GM21447 (cell line): ENCODE results near the gene B3GALT6.

Experiments
- ATAC-seq: cut with Tn5 transposase; IDR thresholded peaks from one replicate; pipeline ENCODE4 v1.9.1; 2021; ENCODE audit not compliant: unreplicated experiment

The B3GALT6 gene

DNA sequence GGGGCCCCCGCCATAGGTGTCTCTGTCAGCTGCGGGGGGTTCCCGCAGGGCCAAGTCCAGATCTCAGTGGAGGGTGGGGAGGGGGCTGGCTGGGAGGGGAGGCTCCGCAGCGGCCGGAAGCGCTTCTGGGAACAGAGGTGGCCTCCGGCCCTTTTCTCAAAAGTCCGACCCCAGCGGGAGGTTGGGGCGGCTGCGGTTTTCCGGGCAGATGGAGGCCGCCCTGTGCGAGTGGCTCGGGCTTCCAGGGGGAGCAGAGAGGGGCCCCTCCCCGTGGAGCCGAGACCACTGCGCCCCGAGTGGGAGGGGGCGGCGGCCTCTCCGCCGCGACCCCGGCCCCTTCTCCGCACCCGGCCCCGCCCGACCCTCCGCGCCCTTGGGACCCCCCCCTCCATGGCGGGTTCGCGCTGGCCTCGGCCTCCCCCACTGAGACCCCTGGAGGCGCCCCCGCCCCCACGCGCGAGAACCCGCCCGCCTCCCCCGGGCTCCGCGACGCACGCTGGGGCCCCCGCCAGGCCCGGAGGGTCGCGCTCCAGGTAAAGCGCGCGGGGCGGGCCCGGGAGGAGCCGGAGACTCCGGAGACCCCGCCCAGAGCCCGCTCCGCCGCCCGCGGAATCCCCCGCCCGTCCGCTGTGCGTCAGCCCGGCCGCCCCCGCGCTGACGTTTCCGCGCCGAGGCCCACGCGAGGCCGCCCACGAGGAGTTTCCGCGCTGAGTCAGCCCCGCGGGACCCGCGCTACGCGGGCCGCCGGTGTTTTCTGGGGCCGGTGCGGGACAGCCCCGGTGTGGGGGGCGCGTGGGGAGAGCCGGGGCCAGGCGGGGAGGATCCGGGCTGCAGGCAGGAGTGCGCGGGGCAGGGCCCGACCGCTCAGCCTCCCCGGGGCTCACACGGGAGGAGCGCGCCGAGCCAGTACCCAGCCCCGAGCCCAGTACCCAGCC lies 30.9 kb upstream of the B3GALT6 start:
- ATAC-seq = no peak

DNA sequence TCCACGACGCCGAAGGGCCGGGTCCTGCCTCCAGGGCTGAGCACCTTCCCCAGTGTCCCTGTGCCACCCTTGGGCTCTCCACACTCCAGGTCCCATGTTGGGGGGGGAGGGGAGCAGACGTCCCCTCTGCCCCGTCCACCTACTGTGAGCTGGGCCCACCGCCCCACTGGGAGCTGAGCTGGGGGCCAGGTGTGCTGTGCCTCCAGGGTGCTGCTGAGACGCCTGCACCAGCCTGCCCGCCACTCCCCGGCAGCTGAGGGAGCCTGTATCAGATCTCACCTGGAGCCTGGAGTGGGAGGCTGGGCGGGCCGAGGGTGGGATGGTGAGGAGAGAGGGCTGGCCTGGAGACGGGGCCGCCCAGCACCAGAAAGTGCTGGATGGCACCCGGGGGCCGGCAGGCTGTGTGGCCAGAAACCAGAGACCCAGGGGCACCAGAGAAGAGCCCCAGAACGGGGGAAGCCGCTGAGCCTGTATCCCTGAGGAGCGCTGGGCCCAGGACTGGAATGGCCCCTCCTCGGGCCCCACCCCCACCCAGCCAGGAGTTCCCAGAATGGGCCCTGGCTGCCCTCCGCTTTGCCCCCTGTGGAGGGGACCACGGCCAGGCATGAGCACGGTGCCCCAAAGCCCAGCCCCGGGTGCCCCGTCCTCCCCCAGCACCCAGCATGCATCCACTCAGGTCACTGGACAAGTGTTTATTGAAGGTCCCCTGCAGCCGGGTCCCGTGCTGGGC lies 29.0 kb upstream of the B3GALT6 start:
- ATAC-seq = no peak

DNA sequence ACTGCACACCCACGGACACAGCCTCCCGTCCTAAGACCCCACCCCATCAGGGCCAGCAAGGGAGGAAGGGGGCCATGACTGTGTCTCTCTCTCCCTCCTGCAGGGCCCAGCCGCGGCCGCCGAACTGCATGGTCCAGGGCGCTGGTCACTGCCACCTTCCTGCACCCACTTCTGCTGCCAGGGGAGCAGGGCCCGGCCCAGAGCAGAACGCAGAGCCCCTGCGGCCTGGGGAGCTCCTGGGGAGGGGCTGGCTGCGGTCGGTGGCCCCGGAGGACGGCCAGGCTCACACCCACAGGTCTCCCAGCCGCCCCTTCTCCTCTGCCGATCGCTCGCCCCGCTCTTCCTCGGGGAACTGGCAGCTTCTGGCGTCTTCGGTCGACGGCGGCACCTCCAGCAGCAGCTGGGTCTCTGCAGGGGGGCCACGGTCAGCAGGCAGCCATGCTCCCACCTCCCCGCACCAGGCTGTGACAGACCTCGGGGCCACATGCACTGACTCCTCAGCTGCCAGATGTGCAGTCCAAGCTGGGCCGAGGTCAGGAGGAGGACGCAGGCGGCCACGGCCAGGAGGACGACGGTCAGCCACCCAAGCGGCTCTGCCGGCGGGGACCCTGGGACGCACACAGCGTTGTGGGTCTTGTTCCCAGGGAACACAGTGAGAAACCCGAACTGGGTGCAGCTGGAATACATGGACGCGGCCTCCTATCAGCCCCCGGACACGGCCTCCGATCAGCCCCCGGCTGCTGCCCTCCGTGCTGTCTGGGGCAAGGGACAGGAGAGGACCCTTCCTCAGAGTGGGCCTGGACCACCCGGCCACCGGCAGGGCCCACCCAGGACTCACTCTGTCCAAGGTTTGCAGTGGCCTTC lies 28.2 kb upstream of the B3GALT6 start:
- no peak for ATAC-seq

DNA sequence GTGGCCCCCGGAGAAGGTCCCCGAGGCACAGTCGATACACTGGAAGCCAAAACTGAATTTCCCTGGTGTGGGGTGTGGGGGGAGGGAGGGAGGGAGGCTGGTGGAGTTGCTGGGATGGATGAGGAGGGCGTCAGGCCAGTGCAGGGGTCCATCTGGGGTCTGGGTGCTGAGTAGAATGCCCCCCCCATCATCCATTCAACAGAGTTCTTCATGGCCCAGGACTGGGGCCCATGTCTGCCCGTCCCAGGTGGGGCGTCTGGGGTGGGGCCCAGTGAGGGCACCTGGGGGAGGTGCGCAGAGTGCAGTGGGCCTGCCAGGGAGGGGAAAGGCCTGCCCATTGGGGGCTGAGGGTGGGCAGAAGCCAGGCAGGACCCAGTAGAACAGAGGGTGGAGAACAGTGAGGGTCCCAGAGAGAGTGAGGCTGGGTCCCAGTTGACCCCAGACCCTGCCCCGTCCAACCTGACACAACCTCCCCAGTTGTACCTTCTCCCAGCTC lies 27.6 kb upstream of the B3GALT6 start:
- ATAC-seq = no peak

DNA sequence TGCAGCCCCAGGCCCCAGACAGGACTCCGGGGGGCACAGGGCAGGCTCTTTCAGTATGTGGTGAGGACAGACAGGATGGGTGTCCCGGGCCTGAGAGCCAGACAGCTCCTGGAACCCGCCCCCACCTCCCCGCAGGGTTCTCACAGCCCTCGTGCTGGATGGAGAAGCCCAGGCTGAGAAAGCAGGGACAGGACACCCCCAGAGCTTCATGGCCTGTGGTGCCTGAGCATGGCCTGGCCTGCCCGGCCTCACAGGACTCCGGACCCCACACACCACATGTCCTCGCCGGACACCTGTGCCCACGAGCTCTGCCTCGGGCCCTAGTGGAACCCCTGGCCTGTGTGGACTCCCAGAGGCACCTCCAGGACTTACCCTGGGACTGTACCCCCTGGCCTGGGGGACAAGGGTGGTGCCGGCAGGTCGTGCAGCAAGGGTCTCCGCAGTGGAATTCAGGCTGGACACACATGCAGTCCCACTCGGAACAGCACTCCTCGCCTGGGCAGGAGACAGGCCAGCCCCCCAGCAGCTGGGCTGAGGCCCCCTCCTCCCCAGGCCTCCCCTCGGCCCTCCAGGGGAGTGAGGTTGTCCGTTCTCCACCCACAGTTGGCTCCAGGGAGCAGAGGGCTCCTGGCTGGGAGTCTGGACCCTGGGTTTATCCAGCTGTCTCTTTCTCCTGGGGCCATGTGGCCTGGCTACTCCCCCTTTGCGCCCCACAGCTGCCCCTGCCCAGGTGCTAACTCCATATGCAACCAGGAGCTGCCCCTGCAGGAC lies 26.9 kb upstream of the B3GALT6 start:
- ATAC-seq = no peak

DNA sequence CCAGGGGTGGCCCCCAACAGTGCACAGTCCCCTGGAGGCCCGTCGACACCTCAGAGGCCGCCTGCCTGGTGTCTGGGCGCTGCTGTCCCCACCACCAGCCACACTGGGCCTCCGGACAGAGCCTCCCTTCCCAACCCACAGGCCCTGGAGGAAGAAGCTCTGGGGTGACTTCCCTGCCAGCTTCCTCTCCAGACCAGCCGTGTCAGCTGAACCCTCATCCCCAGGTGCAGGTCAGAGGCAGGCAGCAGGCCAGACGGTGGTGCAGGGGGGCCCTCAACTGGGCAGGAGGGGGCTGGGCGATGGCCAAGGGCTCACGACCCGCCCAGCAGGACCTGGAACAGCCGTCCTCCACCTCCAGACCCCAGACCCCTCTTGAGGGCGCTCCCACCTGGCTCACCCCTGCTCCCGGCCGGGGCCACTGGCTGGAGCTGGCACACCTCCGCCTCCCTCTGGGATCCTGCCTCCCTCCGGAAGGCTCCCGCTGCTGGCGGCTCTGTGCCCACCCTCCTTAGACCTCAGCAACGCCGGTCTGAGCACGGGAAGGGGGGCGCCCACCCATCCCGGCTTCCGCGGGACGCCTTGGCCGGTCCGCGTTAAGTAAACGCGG lies 26.2 kb upstream of the B3GALT6 start:
- no peak for ATAC-seq

DNA sequence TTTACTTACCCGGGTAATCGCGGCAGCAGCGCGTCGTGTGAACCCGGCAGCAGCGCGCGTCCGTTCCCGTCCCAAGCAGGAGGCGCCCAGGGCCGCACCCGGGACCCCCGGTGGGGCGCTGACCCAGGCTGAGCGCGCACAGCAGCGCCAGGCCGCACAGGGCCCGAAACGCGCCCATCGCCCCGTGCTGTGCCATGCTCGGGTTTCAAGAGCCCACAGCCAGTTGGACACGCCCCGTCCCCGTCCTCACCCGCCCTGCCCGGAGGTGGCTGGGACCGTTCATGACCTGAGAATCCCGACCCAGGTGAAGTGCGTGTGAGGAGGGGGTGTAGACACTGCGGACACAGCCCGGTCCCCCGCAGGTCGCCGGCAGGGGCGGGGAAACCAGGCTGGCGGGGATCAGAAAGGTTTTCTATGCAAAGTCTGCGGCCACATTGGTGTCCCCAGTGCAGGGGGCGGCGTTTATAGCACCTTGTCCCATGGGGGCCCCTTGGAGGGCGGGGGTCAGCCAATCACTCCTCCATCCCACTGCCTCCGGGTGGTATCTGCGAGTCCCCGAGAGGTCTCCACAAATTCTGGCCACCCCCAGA lies 25.6 kb upstream of the B3GALT6 start, which contains the start of gene TNFRSF18:
TNFRSF18 (minus strand) TSS at position 217 of the 590 bp plus-strand sequence; CDS start at position 196, 21 bp downstream.
- no peak for ATAC-seq

DNA sequence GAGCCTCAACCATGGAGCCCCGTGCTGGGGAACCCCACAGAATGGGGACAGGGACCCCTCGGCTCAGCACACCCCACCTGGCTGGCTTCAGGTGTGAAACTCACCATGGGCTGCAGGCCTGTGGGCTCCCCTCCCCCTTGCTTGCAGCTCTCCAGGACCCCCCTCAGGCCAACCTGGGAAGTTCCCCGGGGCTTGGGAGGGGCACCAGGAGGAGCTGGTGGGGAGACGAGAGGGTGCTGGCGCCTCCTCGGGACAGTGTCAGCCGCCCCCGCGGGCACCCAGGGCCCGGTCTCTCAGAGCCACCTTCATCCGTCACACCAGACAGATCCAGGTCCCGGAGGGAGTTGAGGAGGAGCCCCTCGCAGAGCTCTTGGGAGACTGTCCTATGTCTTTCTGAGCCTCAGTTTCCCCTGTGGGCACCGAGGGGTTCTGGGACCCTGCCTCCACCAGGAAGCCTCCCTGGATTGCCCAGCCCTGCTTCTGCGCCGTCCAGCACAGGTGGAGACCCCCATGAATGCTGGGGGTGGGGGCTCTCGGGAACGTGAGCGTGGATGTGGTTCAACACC lies 25.0 kb upstream of the B3GALT6 start:
- no peak for ATAC-seq

DNA sequence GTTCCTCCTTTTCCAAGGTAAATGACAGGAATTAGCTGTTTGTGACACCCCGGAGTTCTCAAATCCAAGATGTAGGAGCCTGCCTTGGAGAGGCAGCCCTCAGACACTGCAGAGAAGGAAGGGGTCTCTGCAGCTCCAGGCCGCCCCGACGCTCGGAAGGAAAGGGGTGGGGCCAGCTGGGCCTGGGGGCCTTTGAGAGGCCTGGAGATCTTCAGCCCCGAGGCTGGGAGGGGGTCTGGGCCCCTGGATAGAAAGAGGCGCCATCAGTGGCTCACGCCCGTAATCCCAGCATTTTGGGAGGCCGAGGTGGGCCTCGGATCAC lies 24.5 kb upstream of the B3GALT6 start:
- no peak for ATAC-seq

DNA sequence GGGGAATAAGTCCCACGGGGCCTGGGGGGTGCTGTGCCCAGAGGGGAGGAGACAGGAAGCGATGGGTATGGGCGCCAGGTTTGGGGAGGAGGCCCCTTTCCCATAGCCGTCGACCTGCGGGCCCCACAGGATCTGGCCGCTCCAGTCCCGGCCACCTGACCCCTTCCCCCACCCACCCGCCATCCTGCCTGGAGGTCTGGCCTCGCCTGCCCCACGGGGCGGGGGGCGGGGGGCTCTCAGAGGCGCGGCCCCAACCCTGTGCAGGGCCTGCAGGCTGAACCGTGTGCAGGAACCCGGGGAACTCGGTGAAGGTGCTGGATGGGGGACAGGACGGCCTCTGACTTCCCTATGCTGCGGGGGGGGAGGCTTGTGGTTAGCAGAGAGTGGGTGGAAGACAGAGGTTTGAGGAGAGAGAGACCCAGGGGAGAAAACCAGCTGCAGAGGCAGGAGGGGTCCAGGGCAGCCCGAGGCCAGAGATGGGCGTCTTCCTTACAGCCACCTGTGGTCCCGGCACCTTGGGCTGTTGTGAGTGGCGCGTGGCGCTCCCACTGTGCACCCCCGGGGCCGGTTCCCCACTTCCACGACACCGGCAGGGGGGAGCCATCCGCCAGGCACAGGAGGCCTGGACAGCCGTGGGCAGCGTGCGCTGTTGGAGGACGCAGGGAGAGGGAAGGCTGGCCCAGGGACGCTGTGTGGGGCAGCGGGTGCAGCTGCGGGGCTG lies 23.2 kb upstream of the B3GALT6 start:
- ATAC-seq = no peak

DNA sequence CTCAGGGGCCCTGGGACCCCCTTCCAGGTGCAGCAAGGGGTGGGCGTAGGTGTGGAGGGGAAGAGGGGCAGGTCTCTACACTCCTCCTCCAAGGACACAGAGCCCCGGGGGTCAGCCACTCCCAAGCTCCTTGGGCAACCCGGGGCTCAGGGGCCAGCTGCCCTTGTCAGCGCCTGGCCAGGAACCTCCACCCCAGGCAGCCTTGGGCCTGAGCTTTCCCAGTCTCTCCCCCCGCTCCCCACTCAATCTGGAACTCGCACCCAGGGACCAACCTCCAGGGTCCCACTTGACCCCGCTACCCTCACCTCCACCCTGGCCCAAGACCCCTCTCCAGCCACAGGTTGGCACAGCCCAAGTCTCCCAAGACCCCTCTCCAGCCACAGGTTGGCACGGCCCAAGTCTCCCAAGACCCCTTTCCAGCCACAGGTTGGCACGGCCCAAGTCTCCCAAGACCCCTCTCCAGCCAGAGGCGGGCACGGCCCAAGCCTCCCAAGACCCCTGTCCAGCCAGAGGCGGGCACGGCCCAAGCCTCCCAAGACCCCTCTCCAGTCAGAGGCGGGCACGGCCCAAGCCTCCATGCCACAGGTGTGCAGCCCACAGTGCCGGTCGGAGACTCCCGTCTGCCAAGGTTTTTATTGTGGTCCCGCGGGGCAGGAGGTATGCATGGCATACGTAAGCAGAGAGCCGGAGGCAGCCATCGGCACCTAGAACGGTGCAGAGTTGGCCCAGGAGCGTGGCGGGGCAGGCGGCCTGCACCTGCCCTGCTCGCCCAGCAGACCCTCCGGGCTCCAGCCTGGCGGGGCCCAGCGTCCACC lies 21.1 kb upstream of the B3GALT6 start:
- ATAC-seq = no peak

DNA sequence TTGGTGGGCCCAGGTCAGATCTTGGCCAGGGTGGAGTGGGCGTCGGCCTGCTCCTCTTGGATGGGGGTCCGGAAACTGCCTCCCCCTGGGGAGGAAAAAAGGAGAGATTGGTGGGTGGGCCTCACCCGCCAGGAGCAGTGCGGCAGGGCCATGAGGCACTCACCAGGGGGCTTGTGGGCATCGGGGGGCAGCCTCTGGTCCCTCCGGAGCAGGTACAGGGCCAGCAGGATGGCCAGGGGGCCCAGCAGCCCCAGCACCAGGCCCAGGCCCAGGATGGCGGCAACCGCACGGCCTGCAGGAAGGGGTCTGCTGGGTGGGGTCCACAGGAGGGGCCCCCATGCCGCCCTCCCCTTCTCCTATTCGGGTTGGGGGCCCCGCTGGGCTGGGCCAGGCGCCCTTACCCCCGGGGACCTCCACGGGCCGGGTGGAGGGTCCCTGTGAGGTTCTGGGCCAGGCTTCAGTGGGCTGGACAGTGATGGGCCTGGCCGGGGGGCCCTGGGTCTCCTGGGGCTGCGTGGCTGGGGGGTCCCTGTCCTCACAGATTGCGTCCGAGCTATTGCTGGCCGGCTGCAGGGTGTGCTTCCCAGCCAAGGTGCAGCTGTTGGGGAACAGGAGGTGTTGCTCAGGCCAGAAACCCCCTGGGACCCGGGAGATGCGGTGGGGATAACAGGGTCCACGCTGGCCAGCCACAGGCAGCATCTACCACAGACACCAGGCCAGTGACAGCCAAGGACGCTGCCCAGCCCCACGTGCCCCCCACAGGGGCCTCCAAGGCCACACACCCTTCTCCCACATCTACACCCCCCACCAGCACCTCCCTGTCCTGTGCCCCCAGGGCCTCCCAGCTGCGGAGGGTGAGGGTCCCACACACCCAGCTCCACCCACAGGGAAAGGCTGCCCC lies 20.2 kb upstream of the B3GALT6 start:
- ATAC-seq = no peak

DNA sequence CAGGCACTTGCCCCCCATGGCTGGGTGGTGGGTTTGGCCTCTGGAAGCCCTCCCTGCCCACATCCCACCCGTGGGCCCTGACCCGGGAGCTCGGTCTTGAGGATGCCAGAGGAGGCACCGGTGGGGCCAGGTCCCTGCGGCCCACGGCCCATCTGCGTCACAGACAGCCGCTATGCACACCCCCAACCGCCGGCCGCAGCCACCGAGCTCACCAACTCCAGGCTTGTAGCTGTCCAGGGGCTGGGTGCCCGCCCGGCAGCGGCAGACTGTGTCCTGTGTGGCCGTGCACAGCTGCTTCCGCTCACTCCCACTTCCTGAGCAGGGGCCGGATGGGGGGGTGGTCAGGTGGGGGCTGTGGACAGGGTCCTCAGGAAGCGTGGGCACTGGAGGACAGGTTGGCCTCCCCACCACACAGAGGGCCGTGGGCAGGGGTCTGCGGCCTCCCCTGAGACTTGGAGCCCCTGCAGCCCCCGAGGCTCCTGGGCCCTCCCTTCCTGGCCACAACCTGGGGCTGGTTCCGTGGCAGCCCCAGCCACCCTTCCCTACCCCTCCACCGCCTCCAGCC lies 19.2 kb upstream of the B3GALT6 start:
- ATAC-seq = no peak

DNA sequence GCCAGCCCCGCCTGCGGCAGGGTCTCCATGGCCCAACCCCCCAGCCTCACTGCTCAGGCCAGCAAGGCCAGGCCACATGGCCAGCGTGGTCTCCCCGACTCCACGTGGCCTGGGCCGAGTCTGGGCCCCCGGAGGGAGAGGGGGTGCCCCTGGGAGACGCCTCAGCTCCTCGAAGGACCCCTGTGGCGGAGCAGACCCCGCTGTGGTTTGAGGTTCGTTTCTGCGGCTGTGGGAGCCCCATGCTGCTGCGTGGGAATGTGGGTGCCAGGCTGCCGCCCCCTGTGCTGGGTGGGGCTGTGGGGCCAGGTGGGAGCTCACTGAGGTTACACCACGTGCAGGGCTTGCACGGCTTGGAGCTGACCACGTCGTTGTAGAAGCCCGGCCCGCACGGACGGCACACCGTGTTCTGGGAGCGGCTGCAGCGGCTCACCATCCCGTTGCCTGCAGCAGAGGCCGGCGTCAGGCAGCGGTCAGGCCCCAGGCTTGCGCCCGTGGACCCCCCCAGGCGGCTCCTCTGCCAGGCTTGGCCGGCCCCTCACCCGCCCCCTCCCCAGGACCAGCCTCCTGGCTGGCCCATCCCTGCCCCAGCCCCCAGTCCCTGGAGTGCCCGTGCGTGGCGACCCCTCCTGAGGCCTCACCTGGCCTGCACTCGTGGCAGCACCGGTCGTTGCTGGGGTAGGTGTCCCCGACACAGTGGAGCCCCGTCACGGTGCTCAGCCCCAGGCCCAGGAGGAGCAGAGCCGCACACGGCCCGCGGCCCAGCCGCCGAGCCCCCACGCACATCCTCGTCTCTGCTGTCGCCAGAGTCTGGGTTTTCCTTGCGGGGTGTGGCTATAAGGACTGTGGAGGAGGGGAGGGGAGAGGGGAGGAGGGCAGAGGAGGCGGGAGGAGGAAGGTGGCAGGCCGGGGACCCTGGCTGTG lies 18.4 kb upstream of the B3GALT6 start, which contains the start of gene TNFRSF4:
TNFRSF4 (minus strand) TSS at position 809 of the 921 bp plus-strand sequence; CDS start at position 783, 26 bp downstream.
- no peak for ATAC-seq

DNA sequence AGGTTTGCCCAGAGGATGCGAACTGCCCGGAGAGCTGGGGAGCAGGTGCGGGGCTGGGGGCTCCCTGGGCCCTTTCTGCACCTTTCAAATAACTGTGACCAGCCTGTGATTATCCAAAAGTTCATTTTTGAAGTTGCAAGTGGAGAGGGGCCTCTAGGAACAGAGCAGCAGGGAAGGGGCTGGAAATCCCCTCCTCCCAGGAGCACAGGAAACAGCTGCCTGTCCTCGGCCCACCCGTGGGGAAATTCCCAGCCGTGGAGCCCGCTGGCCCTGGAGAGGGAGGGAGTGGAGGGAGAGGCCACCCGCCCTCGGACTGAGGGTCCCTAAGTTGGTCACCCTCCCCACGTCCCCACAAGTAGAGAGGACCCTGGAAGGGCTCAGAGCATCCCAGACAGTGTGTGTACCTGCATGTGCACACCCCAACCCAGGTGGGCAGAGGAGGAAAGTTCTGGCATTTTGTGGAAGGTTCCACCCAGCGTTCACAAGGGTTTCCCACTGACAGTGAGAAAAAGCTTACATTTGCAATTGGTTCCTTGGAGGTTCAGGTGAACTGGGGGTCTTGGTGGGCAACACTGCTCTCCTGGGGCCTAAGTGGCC lies 16.9 kb upstream of the B3GALT6 start:
- no peak for ATAC-seq
